ENCODE measurements around the gene WDR91.

WDR91 gene

GRCh38 chr7:135242096-135242684 lies 30.9 kb upstream of the WDR91 start:
- H4K91ac ChIP-seq (ENCODE audit: low read depth, low read length, poor library complexity), result no peak overlapping the region
- H3K9ac ChIP-seq (ENCODE audit: low read depth, low read length, poor library complexity), result no peak overlapping the region
- no peak overlapping the region for H3K14ac ChIP-seq (ENCODE audit: low read length)
- H3K18ac ChIP-seq (ENCODE audit: low read length), result no peak overlapping the region
- no peak overlapping the region for H3K4me2 ChIP-seq (ENCODE audit: insufficient read depth, low read length, poor library complexity, severe bottlenecking)
- no peak overlapping the region for H2AFZ ChIP-seq (ENCODE audit: low read length)
- H3K36me3 ChIP-seq (replicated peaks in 1 of 2; ENCODE audit: control insufficient read depth in 2 of 2, insufficient read depth in 2 of 2, low read length in 2 of 2), result no peaks in the 10 kb centered on the region
- H2BK120ac ChIP-seq (ENCODE audit: low read depth, low read length), result no peak overlapping the region
- H2BK15ac ChIP-seq (ENCODE audit: low read length), result no peak overlapping the region
- no peak overlapping the region for H3K27ac ChIP-seq (replicated peaks; ENCODE audit: low read length)
- no peaks in the 10 kb centered on the region for H3K4me1 ChIP-seq (ENCODE audit: control insufficient read depth in 2 of 2, insufficient read depth in 1 of 2, low read depth in 1 of 2, low read length in 2 of 2)
- no peak overlapping the region for H2BK12ac ChIP-seq (ENCODE audit: low read length)
- no peak for DNase-seq (ENCODE audit: low spot score)
- no peak overlapping the region for H3K4ac ChIP-seq (ENCODE audit: low read length)
- peaks cover 2% of the 10 kb centered on the region for H3K79me1 ChIP-seq (ENCODE audit: low read depth, low read length)
- no peak overlapping the region for H3K23ac ChIP-seq (ENCODE audit: low read depth, low read length, poor library complexity)
- H3K4me3 ChIP-seq (ENCODE audit: low read length in 2 of 2), result no peak overlapping the region
- H3K27me3 ChIP-seq (ENCODE audit: control insufficient read depth in 3 of 3, insufficient read depth in 3 of 3, low read depth in 1 of 3, low read length in 3 of 3), result peaks cover 0 to 14% (median 0%) of the 10 kb centered on the region in 3 experiments
- peaks cover 0 to 2% of the 10 kb centered on the region in 2 donors for H3K9me3 ChIP-seq (replicated peaks in 1 of 2; ENCODE audit: control insufficient read depth in 2 of 2, insufficient read depth in 1 of 2, low read depth in 1 of 2, low read length in 2 of 2)
- H2AK5ac ChIP-seq (ENCODE audit: low read depth, low read length), result no peak overlapping the region
- no peak overlapping the region for H2BK5ac ChIP-seq (ENCODE audit: low read length)
- no peak overlapping the region for H4K8ac ChIP-seq (ENCODE audit: low read depth, low read length)
- no CpG with 5 or more reads among the region's 5 CpGs for WGBS, 2 donors (ENCODE audit: extremely low coverage in 2 of 2, insufficient read length in 2 of 2, insufficient replicate concordance in 1 of 2)

DNA sequence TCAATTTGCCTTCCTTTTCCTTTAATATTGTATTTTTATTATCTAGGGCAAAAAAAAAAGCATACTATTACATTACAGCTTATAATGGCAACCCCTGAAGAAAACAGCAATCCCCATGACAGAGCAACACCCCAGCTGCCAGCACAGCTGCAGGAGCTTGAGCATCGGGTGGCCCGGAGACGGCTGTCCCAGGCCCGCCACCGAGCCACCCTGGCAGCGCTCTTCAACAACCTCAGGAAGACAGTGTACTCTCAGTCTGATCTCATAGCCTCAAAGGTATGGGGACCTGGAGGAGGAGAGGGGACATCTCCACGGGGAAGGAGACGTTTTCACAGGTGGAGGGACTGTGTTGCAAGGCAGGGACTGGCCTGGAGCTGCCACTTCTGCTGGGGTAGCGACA lies 29.1 kb upstream of the WDR91 start:
- Histone ChIP-seq H3K79me1 (ENCODE audit: low read depth, low read length) (no peaks in the 10 kb centered on the region), H3K4ac (ENCODE audit: low read length) (no peak overlapping the region), H2BK15ac (ENCODE audit: low read length) (no peak overlapping the region), H2AFZ (ENCODE audit: low read length) (no peak overlapping the region), H3K4me2 (ENCODE audit: insufficient read depth, low read length, poor library complexity, severe bottlenecking) (no peak overlapping the region), H4K8ac (ENCODE audit: low read depth, low read length) (no peak overlapping the region), H3K36me3 (replicated peaks in 1 of 2; ENCODE audit: control insufficient read depth in 2 of 2, insufficient read depth in 2 of 2, low read length in 2 of 2) (no peaks in the 10 kb centered on the region), H4K91ac (ENCODE audit: low read depth, low read length, poor library complexity) (no peak overlapping the region), H2BK5ac (ENCODE audit: low read length) (no peak overlapping the region), H2AK5ac (ENCODE audit: low read depth, low read length) (no peak overlapping the region), H3K9ac (ENCODE audit: low read depth, low read length, poor library complexity) (no peak overlapping the region), H2BK12ac (ENCODE audit: low read length) (no peak overlapping the region), H3K4me3 (ENCODE audit: low read length in 2 of 2) (no peak overlapping the region), H3K27me3 (ENCODE audit: control insufficient read depth in 3 of 3, insufficient read depth in 3 of 3, low read depth in 1 of 3, low read length in 3 of 3) (peaks cover 0 to 14% (median 0%) of the 10 kb centered on the region in 3 experiments), H3K18ac (ENCODE audit: low read length) (no peak overlapping the region), H3K14ac (ENCODE audit: low read length) (no peak overlapping the region), H2BK120ac (ENCODE audit: low read depth, low read length) (no peak overlapping the region), H3K27ac (replicated peaks; ENCODE audit: low read length) (no peak overlapping the region), H3K4me1 (ENCODE audit: control insufficient read depth in 2 of 2, insufficient read depth in 1 of 2, low read depth in 1 of 2, low read length in 2 of 2) (no peaks in the 10 kb centered on the region), H3K9me3 (replicated peaks in 1 of 2; ENCODE audit: control insufficient read depth in 2 of 2, insufficient read depth in 1 of 2, low read depth in 1 of 2, low read length in 2 of 2) (no peaks in the 10 kb centered on the region), H3K23ac (ENCODE audit: low read depth, low read length, poor library complexity) (no peak overlapping the region)
- no peak for DNase-seq (ENCODE audit: low spot score)
- WGBS, 2 donors (ENCODE audit: extremely low coverage in 2 of 2, insufficient read length in 2 of 2, insufficient replicate concordance in 1 of 2), result no CpG with 5 or more reads among the region's 9 CpGs

- Histone ChIP-seq H2AFZ (ENCODE audit: low read length) (no peak overlapping the region), H3K9ac (ENCODE audit: low read depth, low read length, poor library complexity) (no peak overlapping the region), H4K91ac (ENCODE audit: low read depth, low read length, poor library complexity) (no peak overlapping the region), H3K4me3 (ENCODE audit: low read length in 2 of 2) (no peak overlapping the region), H2BK5ac (ENCODE audit: low read length) (no peak overlapping the region), H3K18ac (ENCODE audit: low read length) (no peak overlapping the region), H3K79me1 (ENCODE audit: low read depth, low read length) (no peaks in the 10 kb centered on the region), H2BK15ac (ENCODE audit: low read length) (no peak overlapping the region), H2AK5ac (ENCODE audit: low read depth, low read length) (no peak overlapping the region), H2BK12ac (ENCODE audit: low read length) (no peak overlapping the region), H3K9me3 (replicated peaks in 1 of 2; ENCODE audit: control insufficient read depth in 2 of 2, insufficient read depth in 1 of 2, low read depth in 1 of 2, low read length in 2 of 2) (no peaks in the 10 kb centered on the region), H3K4ac (ENCODE audit: low read length) (no peak overlapping the region), H3K27me3 (ENCODE audit: control insufficient read depth in 3 of 3, insufficient read depth in 3 of 3, low read depth in 1 of 3, low read length in 3 of 3) (peaks cover 0 to 14% (median 0%) of the 10 kb centered on the region in 3 experiments), H3K4me2 (ENCODE audit: insufficient read depth, low read length, poor library complexity, severe bottlenecking) (no peak overlapping the region), H3K14ac (ENCODE audit: low read length) (no peak overlapping the region), H3K36me3 (replicated peaks in 1 of 2; ENCODE audit: control insufficient read depth in 2 of 2, insufficient read depth in 2 of 2, low read length in 2 of 2) (no peaks in the 10 kb centered on the region), H2BK120ac (ENCODE audit: low read depth, low read length) (no peak overlapping the region), H3K4me1 (ENCODE audit: control insufficient read depth in 2 of 2, insufficient read depth in 1 of 2, low read depth in 1 of 2, low read length in 2 of 2) (no peaks in the 10 kb centered on the region), H4K8ac (ENCODE audit: low read depth, low read length) (no peak overlapping the region), H3K27ac (replicated peaks; ENCODE audit: low read length) (no peak overlapping the region), H3K23ac (ENCODE audit: low read depth, low read length, poor library complexity) (no peak overlapping the region)
- no peak for DNase-seq (ENCODE audit: low spot score)
- WGBS, 2 donors (ENCODE audit: extremely low coverage in 2 of 2, insufficient read length in 2 of 2, insufficient replicate concordance in 1 of 2), result no CpG with 5 or more reads among the region's 7 CpGs
These were observed 27.9 kb upstream of the WDR91 start for GRCh38 chr7:135239263-135239662.

- Histone ChIP-seq H4K91ac (ENCODE audit: low read depth, low read length, poor library complexity) (no peak overlapping the region), H3K18ac (ENCODE audit: low read length) (no peak overlapping the region), H3K4me3 (ENCODE audit: low read length in 2 of 2) (no peak overlapping the region), H2BK12ac (ENCODE audit: low read length) (no peak overlapping the region), H3K36me3 (replicated peaks in 1 of 2; ENCODE audit: control insufficient read depth in 2 of 2, insufficient read depth in 2 of 2, low read length in 2 of 2) (no peaks in the 10 kb centered on the region), H3K4me1 (ENCODE audit: control insufficient read depth in 2 of 2, insufficient read depth in 1 of 2, low read depth in 1 of 2, low read length in 2 of 2) (no peaks in the 10 kb centered on the region), H3K9me3 (replicated peaks in 1 of 2; ENCODE audit: control insufficient read depth in 2 of 2, insufficient read depth in 1 of 2, low read depth in 1 of 2, low read length in 2 of 2) (no peaks in the 10 kb centered on the region), H4K8ac (ENCODE audit: low read depth, low read length) (no peak overlapping the region), H3K79me1 (ENCODE audit: low read depth, low read length) (no peaks in the 10 kb centered on the region), H2BK15ac (ENCODE audit: low read length) (no peak overlapping the region), H2AFZ (ENCODE audit: low read length) (no peak overlapping the region), H2AK5ac (ENCODE audit: low read depth, low read length) (no peak overlapping the region), H3K27ac (replicated peaks; ENCODE audit: low read length) (no peak overlapping the region), H3K4ac (ENCODE audit: low read length) (no peak overlapping the region), H3K4me2 (ENCODE audit: insufficient read depth, low read length, poor library complexity, severe bottlenecking) (no peak overlapping the region), H3K14ac (ENCODE audit: low read length) (no peak overlapping the region), H3K23ac (ENCODE audit: low read depth, low read length, poor library complexity) (no peak overlapping the region), H3K9ac (ENCODE audit: low read depth, low read length, poor library complexity) (no peak overlapping the region), H3K27me3 (ENCODE audit: control insufficient read depth in 3 of 3, insufficient read depth in 3 of 3, low read depth in 1 of 3, low read length in 3 of 3) (peaks cover 0 to 14% (median 0%) of the 10 kb centered on the region in 3 experiments), H2BK120ac (ENCODE audit: low read depth, low read length) (no peak overlapping the region), H2BK5ac (ENCODE audit: low read length) (no peak overlapping the region)
- no peak for DNase-seq (ENCODE audit: low spot score)
- WGBS, 2 donors (ENCODE audit: extremely low coverage in 2 of 2, insufficient read length in 2 of 2, insufficient replicate concordance in 1 of 2), result no CpG with 5 or more reads among the region's 11 CpGs
These were observed 26.9 kb upstream of the WDR91 start for GRCh38 chr7:135238112-135238744.
